Uterus (tissue), 4 donors: ENCODE measurements around the gene PSMG1. TPM values are rescaled to one million over a fixed set of nuclear protein-coding genes. Genes with fewer than 3 reads are reported as not detected.
"Not testable (repeated sequence)": the region's sequence is repeated elsewhere in the genome, so short reads cannot be mapped to it uniquely, and the experiment has no call there.

ENCODE experiments used
- DNase-seq, 2 donors: peaks; one replicate each; pipeline ENCODE4 v3.0.0-alpha.2; 2019 to 2020
- H3K27ac ChIP-seq, 2 donors: fragments of 200-600 bp; sonication (generic); 1 replicate in 1 of 2; 2 replicates in 1 of 2; pipeline ENCODE4 v1.5.1; 2016 to 2018
- H3K27me3 ChIP-seq, 2 donors: fragments of 200-600 bp; sonication (generic); one replicate each; pipeline ENCODE4 v1.5.1; 2018 to 2019; ENCODE audit warnings: control low read depth in 1 of 2
- H3K36me3 ChIP-seq, 2 donors: fragments of 200-600 bp; sonication (generic); one replicate each; pipeline ENCODE4 v1.5.1; 2019; ENCODE audit warnings: control low read depth in 1 of 2
- H3K4me1 ChIP-seq, 2 donors: fragments of 200-600 bp; sonication (generic); one replicate each; pipeline ENCODE4 v1.5.1; 2018 to 2019; ENCODE audit warnings: control low read depth in 1 of 2
- H3K4me3 ChIP-seq, 2 donors: fragments of 200-600 bp; sonication (generic); 1 replicate in 1 of 2; 2 replicates in 1 of 2; pipeline ENCODE4 v1.5.1; 2018 to 2019; ENCODE audit warnings: mild to moderate bottlenecking in 1 of 2
- H3K9me3 ChIP-seq, 2 donors: fragments of 200-600 bp; sonication (generic); one replicate each; pipeline ENCODE4 v1.5.1; 2019; ENCODE audit warnings: control low read depth in 1 of 2
- POLR2A ChIP-seq, 2 donors: fragments of 450-650 bp; IDR thresholded peaks; one replicate each; pipeline ENCODE4 v1.6.1; 2016; ENCODE audit warnings: antibody characterized with exemption in 2 of 2, mild to moderate bottlenecking in 1 of 2, moderate library complexity in 1 of 2
- intact Hi-C: fragments of 100-400 bp; cut with DNase I; formaldehyde crosslinking; loops from one replicate; pipeline ENCODE4 v1.15.1; 2023; ENCODE audit warnings: low total_unique reads
- total RNA-seq, 4 donors: library from RNA; depleted of rRNA in 3 of 4; stranded (reverse); fragments of >200 nt in 3 of 4; gene quantifications; one replicate each; pipeline versions ENCODE4 v1.1.0 to v1.2.4, GENCODE V29; 2014 to 2023
- TF ChIP-seq, protein P1 (sequence below), 4 experiments: fragments of 200-600 bp in 2 of 4; fragments of 450-650 bp in 2 of 4; sonication (generic) in 2 of 4; IDR thresholded peaks; one replicate each; pipeline ENCODE4 v1.5.1; 2016 to 2019; ENCODE audit warnings: antibody characterized with exemption in 4 of 4, mild to moderate bottlenecking in 2 of 4, moderate library complexity in 1 of 4
- donor health status: DM: yes; HTN: yes; CAD: no.

PSMG1 gene
- total RNA-seq, 4 donors from 2014 or later = 21.0 to 33.8 (median 23.4) TPM

DNA sequence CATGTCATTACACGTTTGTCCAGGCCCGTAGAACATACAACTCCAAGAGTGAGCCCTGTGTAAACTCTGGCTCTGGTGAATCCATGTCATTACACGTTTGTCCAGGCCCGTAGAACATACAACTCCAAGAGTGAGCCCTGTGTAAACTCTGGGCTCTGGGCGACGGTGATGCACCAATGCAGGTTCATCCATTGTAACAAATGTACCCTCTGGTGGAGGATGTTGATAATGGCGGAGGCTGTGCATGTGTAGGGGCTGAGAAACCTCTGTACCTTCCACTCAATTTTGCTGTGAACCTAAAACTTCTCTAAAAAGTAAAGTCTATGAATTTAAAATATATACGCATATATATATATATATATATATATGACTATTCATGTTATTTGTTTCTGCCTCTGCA is 47.1 kb downstream of the PSMG1 start:
- TF ChIP-seq, protein P1, sequence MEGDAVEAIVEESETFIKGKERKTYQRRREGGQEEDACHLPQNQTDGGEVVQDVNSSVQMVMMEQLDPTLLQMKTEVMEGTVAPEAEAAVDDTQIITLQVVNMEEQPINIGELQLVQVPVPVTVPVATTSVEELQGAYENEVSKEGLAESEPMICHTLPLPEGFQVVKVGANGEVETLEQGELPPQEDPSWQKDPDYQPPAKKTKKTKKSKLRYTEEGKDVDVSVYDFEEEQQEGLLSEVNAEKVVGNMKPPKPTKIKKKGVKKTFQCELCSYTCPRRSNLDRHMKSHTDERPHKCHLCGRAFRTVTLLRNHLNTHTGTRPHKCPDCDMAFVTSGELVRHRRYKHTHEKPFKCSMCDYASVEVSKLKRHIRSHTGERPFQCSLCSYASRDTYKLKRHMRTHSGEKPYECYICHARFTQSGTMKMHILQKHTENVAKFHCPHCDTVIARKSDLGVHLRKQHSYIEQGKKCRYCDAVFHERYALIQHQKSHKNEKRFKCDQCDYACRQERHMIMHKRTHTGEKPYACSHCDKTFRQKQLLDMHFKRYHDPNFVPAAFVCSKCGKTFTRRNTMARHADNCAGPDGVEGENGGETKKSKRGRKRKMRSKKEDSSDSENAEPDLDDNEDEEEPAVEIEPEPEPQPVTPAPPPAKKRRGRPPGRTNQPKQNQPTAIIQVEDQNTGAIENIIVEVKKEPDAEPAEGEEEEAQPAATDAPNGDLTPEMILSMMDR (IDR thresholded peaks at IDR 0.05) = peak; percentile 10 to 22 (median 16)
- DNase-seq = not testable (repeated sequence)

DNA sequence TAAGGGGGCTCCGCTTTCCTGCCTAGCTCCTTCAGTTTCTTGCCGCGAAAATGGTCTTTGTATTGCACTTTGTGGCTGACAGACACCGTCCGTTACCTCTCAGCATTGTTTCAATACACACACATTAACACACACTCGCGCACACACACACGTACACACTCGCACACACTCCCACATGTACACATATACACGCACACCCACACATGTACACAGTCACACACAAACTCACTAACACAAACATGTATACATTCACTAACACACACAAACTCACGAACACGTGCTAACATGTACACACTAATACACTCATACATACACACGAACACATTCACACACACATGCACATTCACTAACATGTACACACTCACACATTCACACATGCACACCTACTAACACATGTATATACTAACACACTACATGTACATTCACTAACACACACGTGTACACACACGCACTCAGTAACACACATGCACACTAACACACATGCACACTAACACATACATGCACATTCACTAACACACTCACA is 48.9 kb downstream of the PSMG1 start:
- H3K27ac ChIP-seq = no peak overlapping the region
- no peaks in the 10 kb centered on the region for H3K36me3 ChIP-seq
- DNase-seq = no peak
- TF ChIP-seq, protein P1 (IDR thresholded peaks at IDR 0.05) = no peak
- no peak for TF ChIP-seq POLR2A (IDR thresholded peaks at IDR 0.05)
- no peaks in the 10 kb centered on the region for H3K9me3 ChIP-seq
- intact Hi-C loops = no loop called here
- no peaks in the 10 kb centered on the region for H3K27me3 ChIP-seq
- no peaks in the 10 kb centered on the region for H3K4me1 ChIP-seq
- no peak overlapping the region for H3K4me3 ChIP-seq

More for the DNA sequence above, 47.1 kb downstream of the PSMG1 start:
- H3K4me1 ChIP-seq, H3K27me3 ChIP-seq, intact Hi-C loops, H3K9me3 ChIP-seq, H3K36me3 ChIP-seq, H3K4me3 ChIP-seq, H3K27ac ChIP-seq: not testable (repeated sequence)

DNA sequence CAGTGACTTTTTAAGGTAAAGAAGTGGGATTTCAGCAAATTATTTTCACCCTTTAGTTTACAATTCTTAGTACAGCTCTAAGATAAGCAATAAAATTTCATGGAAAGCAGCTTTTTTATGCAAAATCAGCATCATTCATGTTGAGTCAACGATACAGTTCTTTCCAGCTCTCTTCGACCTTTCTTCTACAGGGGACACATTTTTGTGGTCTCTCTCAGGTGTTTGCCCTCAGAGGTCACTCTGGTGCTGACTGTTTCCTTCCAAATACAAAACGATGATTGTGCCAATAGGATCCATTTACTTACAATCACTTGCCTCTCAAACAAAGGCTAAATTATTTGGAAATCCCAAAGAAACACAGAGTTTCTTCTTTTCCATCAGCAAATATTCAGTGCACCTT is 51.0 kb downstream of the PSMG1 start:
- Histone ChIP-seq H3K9me3 (no peaks in the 10 kb centered on the region), H3K4me3 (no peak overlapping the region), H3K27me3 (no peaks in the 10 kb centered on the region), H3K36me3 (no peaks in the 10 kb centered on the region), H3K27ac (no peak overlapping the region), H3K4me1 (no peaks in the 10 kb centered on the region)
- intact Hi-C loops = no loop called here
- no peak for DNase-seq
- TF ChIP-seq, protein P1 (IDR thresholded peaks at IDR 0.05) = no peak
- no peak for TF ChIP-seq POLR2A (IDR thresholded peaks at IDR 0.05)

DNA sequence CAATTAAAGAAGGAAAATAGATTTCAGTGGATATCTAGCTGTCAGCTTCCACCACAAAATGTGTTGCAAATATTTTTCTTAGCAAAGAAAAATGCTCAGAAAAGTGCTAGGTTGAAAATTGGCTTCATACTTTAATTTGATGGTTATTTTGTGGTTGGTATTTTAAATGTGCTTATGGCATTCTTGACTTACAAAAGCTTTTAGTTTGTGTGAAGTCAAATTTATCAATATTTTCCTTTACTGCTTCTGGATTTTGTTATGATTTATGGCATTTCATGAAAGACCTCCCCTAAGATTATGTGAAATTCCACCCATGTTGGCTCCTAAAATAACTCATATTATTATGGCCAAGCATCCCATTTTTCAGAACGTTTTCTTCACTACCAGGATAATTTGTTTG is 51.5 kb downstream of the PSMG1 start:
- Histone ChIP-seq H3K9me3 (no peaks in the 10 kb centered on the region), H3K4me3 (no peak overlapping the region), H3K4me1 (no peaks in the 10 kb centered on the region), H3K27me3 (no peaks in the 10 kb centered on the region), H3K27ac (no peak overlapping the region), H3K36me3 (no peaks in the 10 kb centered on the region)
- intact Hi-C loops = no loop called here
- no peak for DNase-seq
- TF ChIP-seq POLR2A (IDR thresholded peaks at IDR 0.05) = no peak
- TF ChIP-seq, protein P1 (IDR thresholded peaks at IDR 0.05) = no peak

DNA sequence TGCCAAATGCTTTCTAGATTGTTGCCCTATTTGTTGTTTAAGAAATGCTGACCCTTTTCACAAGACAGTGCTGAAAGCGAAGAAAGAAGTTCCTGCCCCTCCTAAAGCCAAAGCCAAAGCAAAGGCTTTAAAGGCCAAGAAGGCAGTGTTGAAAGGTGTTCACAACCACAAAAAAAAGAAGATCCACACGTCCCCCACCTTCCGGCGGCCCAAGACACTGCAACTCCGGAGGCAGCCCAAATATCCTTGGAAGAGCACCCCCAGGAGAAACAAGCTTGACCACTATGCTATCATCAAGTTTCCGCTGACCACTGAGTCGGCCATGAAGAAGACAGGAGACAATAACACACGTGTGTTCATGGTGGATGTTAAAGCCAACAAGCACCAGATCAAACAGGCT is 55.7 kb downstream of the PSMG1 start:
- intact Hi-C loops = loop anchor here (5.0 kb wide), 2 partner anchors 320 to 395 kb away; partner anchors contain the start of gene ETS2
- DNase-seq = no peak
- Histone ChIP-seq H3K27me3 (no peaks in the 10 kb centered on the region), H3K4me3 (no peak overlapping the region), H3K36me3 (no peaks in the 10 kb centered on the region), H3K4me1 (peaks cover 0 to 6% of the 10 kb centered on the region in 2 donors), H3K9me3 (peaks cover 0 to 5% of the 10 kb centered on the region in 2 donors), H3K27ac (no peak overlapping the region)
- TF ChIP-seq POLR2A (IDR thresholded peaks at IDR 0.05) = no peak
- TF ChIP-seq, protein P1 (IDR thresholded peaks at IDR 0.05) = no peak
